Endodermal cell (in vitro differentiated cells): ENCODE measurements around the gene DNAJC5G. TPM values are rescaled to one million over a fixed set of nuclear protein-coding genes. Genes with fewer than 3 reads are reported as not detected.

Experiments used
- DNase-seq: peaks from one replicate; pipeline ENCODE4 v3.0.0-alpha.2; 2017
- H3K27ac ChIP-seq: 2 replicates; pipeline ENCODE4 v1.5.1; 2013; ENCODE audit warnings: mild to moderate bottlenecking, low read depth, low read length, moderate library complexity
- H3K27me3 ChIP-seq: 2 replicates; pipeline ENCODE4 v1.6.1; 2013; ENCODE audit warnings: mild to moderate bottlenecking, low read length, moderate library complexity; ENCODE audit not compliant: insufficient read depth, control insufficient read depth, poor library complexity, severe bottlenecking
- H3K36me3 ChIP-seq: 2 replicates; pipeline ENCODE4 v1.7.0; 2013; ENCODE audit warnings: mild to moderate bottlenecking, low read length, moderate library complexity; ENCODE audit not compliant: control insufficient read depth, insufficient read depth
- H3K4me1 ChIP-seq: one replicate; pipeline ENCODE4 v1.7.0; 2013; ENCODE audit warnings: low read length; ENCODE audit not compliant: control insufficient read depth, insufficient read depth
- H3K4me3 ChIP-seq: 2 replicates; pipeline ENCODE4 v1.5.1; 2013; ENCODE audit warnings: mild to moderate bottlenecking, low read length, moderate library complexity
- H3K9ac ChIP-seq: 2 replicates; pipeline ENCODE4 v1.6.1; 2013; ENCODE audit warnings: mild to moderate bottlenecking, low read length, moderate library complexity; ENCODE audit not compliant: poor library complexity, severe bottlenecking; ENCODE audit errors: extremely low read depth
- H3K9me3 ChIP-seq: 2 replicates; pipeline ENCODE4 v1.6.1; 2013; ENCODE audit warnings: mild to moderate bottlenecking, low read length, moderate library complexity; ENCODE audit not compliant: control insufficient read depth
- H3K27ac Mint-ChIP-seq: 2 replicates; pipeline ENCODE4 v1.8.0; 2020; ENCODE audit warnings: mixed read lengths
- H3K27me3 Mint-ChIP-seq: 2 replicates; pipeline ENCODE4 v1.8.0; 2021; ENCODE audit warnings: mild to moderate bottlenecking, mixed read lengths; ENCODE audit not compliant: insufficient read depth
- H3K36me3 Mint-ChIP-seq: 2 replicates; pipeline ENCODE4 v1.8.0; 2020; ENCODE audit warnings: low read depth, mixed read lengths
- H3K4me1 Mint-ChIP-seq: 2 replicates; pipeline ENCODE4 v1.8.0; 2020; ENCODE audit warnings: mixed read lengths
- H3K4me3 Mint-ChIP-seq: 2 replicates; pipeline ENCODE4 v1.8.0; 2020; ENCODE audit warnings: mild to moderate bottlenecking, moderate library complexity, mixed read lengths
- H3K9me3 Mint-ChIP-seq: 2 replicates; pipeline ENCODE4 v1.8.0; 2020; ENCODE audit warnings: mild to moderate bottlenecking, mixed read lengths
- CTCF ChIP-seq: fragments of 200-600 bp; sonication (generic); conservative IDR thresholded peaks from 2 replicates; pipeline ENCODE4 v1.5.0; 2021; ENCODE audit warnings: antibody characterized with exemption, mild to moderate bottlenecking
- WGBS, 2 experiments: methylation state at CpG; one replicate each; pipeline versions ENCODE4 v1.1.5 to v1.1.7; 2013; ENCODE audit warnings: missing lambda C conversion rate in 2 of 2, mixed read lengths in 1 of 2; ENCODE audit not compliant: insufficient coverage in 1 of 2, insufficient read length in 1 of 2; 5-methylcytosine and 5-hydroxymethylcytosine counted together
- total RNA-seq, 2 donors: library from RNA; stranded (reverse); fragmentation: NEBNext Ultra II Directional in 1 of 2; extraction: Animal tissue kit (Norgen Biotek cat#: 25700) in 1 of 2; gene quantifications; 2 replicates in 1 of 2; 3 replicates in 1 of 2; pipeline ENCODE4 v1.2.1, GENCODE V29; 2021

The DNAJC5G gene
- total RNA-seq, 2 donors from 2014 or later: 0.49 TPM; not detected in 1

GRCh38 chr2:27294928-27295327 lies 19.7 kb downstream of the DNAJC5G start:
- no peak overlapping the region for H3K4me3 ChIP-seq
- H3K9me3 Mint-ChIP-seq: no peaks in the 10 kb centered on the region

GRCh38 chr2:27296481-27296880 lies 21.2 kb downstream of the DNAJC5G start:
- TF ChIP-seq CTCF: no peak
- Histone ChIP-seq H3K9me3 (no peaks in the 10 kb centered on the region), H3K27ac (no peak overlapping the region), H3K9ac (no peak overlapping the region), H3K4me3 (no peak overlapping the region), H3K27me3 (no peaks in the 10 kb centered on the region), H3K4me1 (peaks cover 7% of the 10 kb centered on the region), H3K36me3 (no peaks in the 10 kb centered on the region)
- Mint-ChIP-seq H3K4me1 (peaks cover 18% of the 10 kb centered on the region), H3K4me3 (no peak overlapping the region), H3K36me3 (no peaks in the 10 kb centered on the region), H3K27ac (no peak overlapping the region), H3K27me3 (no peaks in the 10 kb centered on the region), H3K9me3 (no peaks in the 10 kb centered on the region)
- DNase-seq: no peak
- WGBS, 2 experiments: 80 to 84% methylated on average over 1 to 3 of the region's 4 CpGs

More at GRCh38 chr2:27294928-27295327, 19.7 kb downstream of the DNAJC5G start:
- H3K9me3 ChIP-seq: no peaks in the 10 kb centered on the region
- H3K4me1 ChIP-seq: peaks cover 7% of the 10 kb centered on the region
- TF ChIP-seq CTCF: no peak
- no peak overlapping the region for H3K9ac ChIP-seq
- no peaks in the 10 kb centered on the region for H3K27me3 ChIP-seq
- H3K36me3 Mint-ChIP-seq: no peaks in the 10 kb centered on the region
- no peaks in the 10 kb centered on the region for H3K27me3 Mint-ChIP-seq
- H3K27ac Mint-ChIP-seq: no peak overlapping the region
- H3K4me3 Mint-ChIP-seq: no peak overlapping the region
- WGBS, 2 experiments: 93 to 94% methylated on average over 8 of the region's 8 CpGs
- DNase-seq: no peak
- no peaks in the 10 kb centered on the region for H3K36me3 ChIP-seq
- no peak overlapping the region for H3K27ac ChIP-seq
- H3K4me1 Mint-ChIP-seq: peaks cover 18% of the 10 kb centered on the region

DNA sequence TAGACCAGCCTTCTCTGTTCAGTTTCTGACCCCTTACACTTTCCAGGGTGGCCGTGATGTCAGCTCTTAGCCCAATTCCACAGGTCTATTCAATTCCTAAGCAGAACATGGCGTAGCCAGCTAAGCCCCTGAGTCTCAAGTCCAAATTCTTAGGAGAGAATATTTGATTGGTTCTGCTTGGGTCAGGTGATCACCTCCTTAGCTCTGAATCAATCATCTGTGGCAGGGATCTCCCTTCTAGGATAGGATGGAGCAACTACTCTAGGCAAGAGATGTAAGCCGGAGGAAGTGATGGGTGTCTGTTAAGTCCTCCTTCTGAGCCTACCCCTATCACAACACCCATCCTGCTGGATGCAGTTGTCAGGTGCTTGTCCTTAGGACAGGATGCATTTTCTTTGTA lies 22.0 kb downstream of the DNAJC5G start:
- H3K36me3 Mint-ChIP-seq: no peaks in the 10 kb centered on the region
- TF ChIP-seq CTCF: no peak
- H3K27me3 ChIP-seq: no peaks in the 10 kb centered on the region
- H3K27ac ChIP-seq: no peak overlapping the region
- no peaks in the 10 kb centered on the region for H3K27me3 Mint-ChIP-seq
- no peaks in the 10 kb centered on the region for H3K9me3 ChIP-seq
- 86 to 98% methylated on average over 1 to 3 of the region's 3 CpGs for WGBS, 2 experiments
- peaks cover 11% of the 10 kb centered on the region for H3K4me1 Mint-ChIP-seq
- H3K36me3 ChIP-seq: no peaks in the 10 kb centered on the region
- H3K9me3 Mint-ChIP-seq: no peaks in the 10 kb centered on the region
- H3K9ac ChIP-seq: no peak overlapping the region
- H3K4me1 ChIP-seq: peaks cover 3% of the 10 kb centered on the region
- no peak overlapping the region for H3K4me3 Mint-ChIP-seq
- H3K4me3 ChIP-seq: no peak overlapping the region
- no peak for DNase-seq
- no peak overlapping the region for H3K27ac Mint-ChIP-seq
